ENCODE results near the gene PMEL.
A peak's percentile ranks its signal among the peaks of the same experiment; 100 is the strongest.
"Not testable (repeated sequence)": the region's sequence is repeated elsewhere in the genome, so short reads cannot be mapped to it uniquely, and the experiment has no call there.

The PMEL gene

DNA sequence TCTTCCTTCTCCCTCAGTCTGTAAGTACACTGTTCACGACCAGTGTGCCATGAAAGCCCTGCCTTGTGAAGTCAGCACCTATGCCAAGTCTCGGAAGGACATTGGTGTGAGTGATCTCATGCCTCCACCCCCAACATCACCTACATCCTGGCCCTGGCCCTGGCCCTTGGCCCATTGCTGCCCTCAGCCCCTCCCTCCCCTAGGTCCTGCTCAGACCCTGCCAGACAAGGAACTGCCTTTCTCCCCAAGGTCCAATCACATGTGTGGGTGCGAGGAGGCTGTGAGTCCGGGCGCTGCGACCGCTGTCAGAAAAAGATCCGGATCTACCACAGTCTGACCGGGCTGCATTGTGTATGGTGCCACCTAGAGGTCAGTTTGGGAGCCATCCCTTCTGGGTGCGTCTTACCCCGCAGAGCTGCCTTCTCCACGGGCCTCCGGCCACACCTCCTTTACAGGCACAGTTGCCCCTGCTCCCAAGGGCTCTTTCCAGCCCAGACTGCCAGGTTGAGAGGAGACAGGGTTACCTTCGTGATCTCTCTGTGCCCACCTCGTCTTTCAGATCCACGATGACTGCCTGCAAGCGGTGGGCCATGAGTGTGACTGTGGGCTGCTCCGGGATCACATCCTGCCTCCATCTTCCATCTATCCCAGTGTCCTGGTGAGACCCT lies 25.6 kb downstream of the PMEL start:
- DNase-seq: peak; percentile 44 to 82 (median 75)

DNA sequence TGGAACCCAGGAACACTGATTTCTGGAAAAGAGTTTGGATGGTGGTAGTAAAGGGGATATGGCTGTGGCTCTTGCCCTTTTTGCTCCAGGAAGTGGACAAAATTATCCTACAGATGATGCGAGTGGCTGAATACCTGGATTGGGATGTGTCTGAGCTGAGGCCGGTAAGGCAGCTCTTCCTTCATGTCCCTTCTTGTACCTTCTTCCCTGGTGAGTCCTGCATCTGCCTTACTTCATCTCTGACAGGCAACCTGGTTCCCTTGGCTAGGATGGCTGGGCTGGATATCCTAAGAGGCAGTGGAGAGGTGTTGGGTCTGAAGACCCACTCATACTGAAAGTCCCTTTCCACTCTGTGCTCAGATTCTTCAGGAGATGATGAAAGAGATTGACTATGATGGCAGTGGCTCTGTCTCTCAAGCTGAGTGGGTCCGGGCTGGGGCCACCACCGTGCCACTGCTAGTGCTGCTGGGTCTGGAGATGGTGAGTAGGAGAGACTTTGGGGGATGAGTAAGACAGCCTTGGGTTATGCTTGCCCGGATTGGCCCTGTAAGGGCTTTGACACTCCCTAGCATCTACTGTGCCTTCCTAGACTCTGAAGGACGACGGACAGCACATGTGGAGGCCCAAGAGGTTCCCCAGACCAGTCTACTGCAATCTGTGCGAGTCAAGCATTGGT lies 26.9 kb downstream of the PMEL start:
- DNase-seq: no peak

- no peak for DNase-seq
Measured at GRCh38 chr12:55937981-55938380, 27.9 kb downstream of the PMEL start.

- DNase-seq: peak in 2 of 5 experiments; percentile 9 to 41
Measured at GRCh38 chr12:55935738-55936151, 30.1 kb downstream of the PMEL start.

DNA sequence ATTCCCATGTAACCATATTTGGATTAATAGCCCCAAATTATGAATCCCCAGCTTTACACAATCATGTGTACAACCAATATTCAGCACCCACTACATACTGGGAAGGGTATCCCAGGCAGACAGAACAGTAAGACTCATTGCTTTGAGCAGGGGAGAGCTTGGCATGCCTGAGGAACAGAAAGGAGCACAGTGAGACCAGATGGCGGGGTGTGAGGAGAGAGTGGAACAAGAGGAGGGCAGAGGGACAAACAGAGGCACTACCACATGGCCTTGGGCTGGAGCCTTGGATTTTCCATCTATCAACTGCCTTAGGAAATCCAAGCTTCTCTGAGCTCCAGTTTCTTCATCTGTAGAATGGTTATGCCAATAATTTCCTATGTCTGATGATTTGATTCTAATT lies 31.1 kb downstream of the PMEL start:
- DNase-seq: no peak

DNA sequence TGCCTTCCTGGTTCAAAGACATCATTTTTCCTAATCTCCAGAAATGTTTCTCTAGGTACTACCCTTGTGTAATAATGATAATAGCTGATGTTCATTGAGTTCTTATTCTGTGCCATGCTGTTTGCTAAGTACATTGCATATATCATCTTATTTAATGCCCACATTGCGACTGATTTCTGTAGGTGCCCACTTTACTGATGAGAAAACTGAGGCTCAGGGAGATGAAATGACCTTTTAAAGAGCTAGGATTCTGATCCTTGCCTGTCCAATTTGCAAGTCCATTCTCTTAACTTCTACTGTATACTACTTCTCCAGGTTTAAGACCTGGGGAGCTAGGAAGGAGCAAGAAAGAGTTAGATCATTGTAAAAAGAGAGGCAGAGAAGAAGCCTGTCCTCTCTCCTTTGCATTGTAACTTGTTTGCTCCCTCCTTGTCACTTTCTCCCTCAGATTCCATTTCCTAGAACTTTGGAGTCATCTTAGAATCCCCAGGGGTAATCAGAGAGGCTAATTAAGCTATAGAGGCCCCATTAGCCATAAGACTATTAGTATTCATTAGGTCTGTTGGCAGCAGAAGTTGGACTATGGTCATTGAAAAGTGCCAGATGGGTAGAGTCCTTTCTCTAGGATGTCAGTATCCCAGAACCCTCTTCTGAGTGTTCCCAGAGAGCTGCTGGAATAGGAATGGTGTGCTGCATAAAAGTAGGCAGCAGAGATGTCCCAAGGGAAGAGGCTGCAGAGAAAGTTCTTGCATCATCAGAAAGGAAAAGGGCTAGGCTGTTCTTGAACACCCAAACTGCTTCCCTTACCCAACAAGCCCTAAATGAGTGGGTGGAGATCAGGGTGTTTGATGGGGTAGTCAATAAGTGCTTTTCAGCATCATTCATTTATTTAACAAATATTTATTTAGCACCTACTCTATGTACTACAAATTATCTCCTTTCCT lies 31.8 kb downstream of the PMEL start:
- no peak for DNase-seq

DNA sequence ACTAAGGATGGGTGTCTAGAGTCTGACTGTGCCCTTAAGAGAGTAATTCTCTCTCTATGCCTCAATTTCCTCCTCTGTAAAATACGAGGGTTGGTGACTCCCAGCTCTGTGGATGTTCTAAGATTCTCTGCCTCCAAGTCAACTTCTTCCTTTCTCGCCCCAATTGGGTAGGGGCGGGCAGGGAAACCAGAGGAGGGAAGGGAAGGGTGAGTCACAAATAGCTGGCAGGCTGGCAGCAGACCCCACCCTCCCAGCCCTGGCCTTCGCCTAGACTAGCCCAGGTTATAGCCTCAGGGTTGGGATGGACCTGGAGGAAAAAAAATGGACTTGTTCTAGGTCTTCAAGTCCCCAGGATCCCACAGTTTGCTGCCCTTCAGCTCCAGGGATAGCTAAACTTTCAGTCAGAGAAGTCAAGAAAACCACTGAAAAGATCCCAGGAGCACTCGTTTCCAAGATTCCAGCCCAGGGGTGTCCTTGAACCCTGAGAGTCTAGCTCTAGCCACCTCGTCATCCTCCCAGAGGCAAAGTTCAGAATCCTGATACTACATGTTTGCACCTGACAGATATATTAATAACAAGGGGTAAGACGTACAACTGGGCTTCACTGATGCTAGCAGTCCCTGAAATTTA lies 32.6 kb downstream of the PMEL start:
- DNase-seq: no peak

DNA sequence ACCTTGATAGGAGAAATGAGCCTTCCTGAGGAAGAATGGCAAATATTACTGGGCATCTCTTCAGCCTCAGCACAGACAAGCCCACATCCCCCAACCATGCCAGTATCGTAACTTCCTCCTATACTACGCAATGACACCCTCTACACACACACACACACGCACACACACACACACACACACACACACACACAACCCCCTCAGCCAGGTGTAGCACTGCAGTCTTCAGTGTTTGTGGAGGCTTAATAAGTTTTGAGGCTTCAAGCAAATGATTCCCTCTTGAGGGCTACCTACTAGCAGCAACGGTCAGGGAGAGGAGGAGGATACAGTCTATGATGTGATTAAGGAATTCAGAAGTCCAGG lies 33.3 kb downstream of the PMEL start:
- DNase-seq: peak in 3 of 5 experiments; percentile 34 to 93 (median 47)

DNA sequence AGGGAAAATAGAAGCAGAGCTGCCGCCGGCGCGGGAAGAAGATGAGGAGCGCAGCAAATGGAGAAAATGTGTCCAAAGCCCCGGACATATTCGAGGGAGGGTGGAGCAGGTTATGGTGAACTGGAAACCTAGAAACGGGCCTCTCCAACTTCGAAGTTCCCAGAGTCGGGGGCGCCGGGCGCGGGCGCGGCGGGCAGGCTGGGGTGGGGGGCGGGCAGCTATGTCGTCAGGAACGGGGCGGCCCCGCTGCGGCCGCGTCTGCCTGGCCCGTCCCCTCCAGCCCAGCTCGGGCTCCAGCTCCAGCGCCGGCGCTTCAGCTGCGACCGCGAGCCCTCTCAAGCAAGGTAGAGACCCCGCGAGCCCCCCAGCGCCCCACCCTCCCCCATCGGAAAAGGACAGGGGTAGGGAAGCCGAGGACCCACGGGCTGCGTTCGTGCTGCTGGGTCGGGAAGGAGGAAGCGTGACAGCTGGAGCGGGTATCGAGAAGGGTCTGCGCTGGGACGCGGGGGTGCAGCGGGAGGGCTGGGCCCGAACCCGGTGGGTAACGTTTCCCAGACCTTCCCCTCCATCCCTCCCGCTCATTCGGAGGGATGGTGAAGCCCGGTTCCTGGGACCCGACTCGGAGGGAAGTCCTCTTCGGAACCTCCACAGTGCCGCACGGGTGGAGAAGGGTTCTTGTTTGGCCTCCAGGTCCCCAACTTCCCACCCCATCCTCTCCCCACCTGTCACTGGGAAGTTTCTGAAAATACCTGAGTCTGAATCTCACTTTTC lies 33.9 kb downstream of the PMEL start:
- DNase-seq: peak in 3 of 5 experiments; percentile 12 to 62 (median 23)

DNA sequence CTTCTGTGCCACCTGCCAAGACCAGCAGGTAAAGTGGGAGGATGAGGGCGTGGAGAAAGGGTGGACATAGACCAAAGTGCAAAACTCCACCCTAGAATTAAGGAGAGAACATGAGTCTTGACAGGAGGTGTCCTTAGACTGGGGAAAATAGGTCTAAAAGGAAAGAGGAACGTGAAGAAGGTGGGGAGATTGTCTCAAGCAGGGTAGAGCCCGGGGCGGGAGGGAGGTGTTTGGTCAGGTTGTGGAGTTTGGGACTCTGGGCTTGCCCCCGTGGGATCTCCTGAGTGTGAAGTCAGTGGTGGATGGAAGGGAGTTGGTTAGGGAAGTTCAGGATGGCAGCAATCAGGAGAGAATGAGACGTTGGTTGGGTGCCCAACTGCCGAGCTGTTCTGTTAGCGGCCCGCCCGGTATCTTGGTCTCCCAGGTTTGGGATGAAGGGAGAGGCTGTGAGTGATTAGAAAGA lies 34.5 kb downstream of the PMEL start:
- no peak for DNase-seq

DNA sequence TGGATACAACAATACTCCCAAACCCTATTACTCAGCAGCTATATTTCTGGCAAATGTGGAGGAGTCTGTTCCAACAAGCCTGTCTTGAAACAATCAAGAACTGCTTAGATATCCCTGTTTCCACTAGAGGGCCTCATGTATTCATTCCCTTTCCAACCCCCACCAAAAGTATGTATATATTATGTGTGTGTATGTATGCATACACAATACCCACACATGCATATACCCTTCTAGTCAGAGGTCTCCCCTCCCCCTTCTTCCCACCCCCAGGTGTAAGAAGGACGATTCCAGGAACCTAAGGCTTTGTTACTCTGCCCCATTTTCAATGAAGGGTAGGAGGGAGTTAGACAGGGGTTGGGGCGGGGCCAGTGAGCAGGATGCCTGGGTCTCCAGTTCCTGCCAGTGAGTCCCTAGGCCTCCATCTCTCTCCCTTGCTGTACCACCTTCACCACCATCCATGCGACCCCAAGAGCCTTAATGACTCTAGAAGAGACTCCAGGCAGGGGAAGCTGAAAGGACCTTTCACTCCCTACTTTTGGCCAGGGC lies 35.0 kb downstream of the PMEL start, which contains the start of gene DGKA:
Gene DGKA (plus strand): TSS at position 392 of the 546 bp plus-strand sequence. CDS start 5,342 bp downstream, outside the sequence.
- peak in 4 of 5 experiments; percentile 46 to 89 (median 68) for DNase-seq

DNA sequence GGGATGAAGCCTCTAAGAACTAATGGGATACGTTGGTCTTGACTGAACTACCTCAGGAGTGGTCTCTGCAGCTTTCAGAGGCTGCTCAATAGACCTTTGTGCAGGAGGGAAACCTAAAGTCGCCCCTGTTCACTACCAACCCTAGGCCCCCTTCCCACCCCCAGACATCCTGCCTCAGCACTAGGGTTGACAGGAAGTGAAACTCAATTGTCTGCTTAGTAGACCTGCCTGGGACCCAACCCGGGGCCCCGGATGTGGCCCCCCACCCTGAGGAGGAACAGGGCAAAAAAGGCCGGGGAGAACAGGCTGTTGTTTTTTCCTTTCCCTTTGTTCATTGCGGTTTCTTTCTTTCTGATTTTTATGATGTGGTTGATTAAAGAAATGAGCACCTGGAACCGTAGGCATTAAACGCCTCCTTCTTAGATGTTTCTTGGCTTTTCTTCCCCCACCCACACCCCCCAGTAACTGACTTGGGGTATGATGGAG lies 36.5 kb downstream of the PMEL start:
- peak; percentile 62 to 97 (median 86) for DNase-seq

DNA sequence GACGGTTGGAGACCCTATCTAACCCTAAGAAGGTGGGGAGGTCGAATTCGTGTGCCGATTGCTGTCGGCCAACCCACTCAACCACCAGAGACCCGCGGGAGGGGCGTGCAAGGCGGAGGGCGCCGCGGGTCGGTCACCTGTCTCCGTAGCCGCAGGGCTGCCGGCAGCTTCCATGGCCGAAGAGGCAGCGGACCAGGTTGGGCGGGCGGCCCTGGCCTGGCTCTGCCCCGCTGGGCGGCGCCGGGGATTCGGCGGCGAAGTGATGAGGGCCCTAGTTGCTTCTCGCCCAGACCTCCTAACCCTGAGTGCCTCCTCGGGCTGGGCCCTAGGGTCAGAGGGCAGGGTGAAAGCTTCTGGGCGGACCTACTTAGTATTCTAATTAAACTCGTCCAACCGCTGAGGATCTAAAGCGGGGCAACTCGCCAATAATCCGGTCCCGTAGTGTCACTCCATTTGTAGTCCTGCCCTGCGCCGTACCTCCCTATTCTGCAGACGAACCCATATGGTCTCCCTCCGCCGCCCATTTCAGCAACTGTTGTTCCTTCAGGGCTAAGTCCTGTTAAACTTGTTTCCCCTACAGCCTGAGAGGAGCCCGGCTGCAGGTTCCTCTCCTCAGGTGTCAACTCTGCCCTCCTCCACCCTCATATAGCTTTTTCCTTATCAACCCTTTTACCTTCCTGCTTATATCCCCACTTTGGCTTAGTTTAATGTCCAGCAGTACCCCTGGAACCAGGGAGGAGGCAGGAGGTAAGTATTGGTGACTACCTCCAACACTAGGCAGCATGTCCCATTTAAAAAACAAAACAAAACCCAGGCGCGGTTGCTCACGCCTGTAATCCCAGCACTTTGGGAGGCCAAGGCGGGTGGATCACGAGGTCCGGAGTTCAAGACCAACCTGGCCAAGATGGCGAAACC lies 38.0 kb downstream of the PMEL start, which contains the start of gene PYM1:
Gene PYM1 (minus strand): TSS at position 307 of the 915 bp plus-strand sequence. CDS start 133 bp downstream, at position 174.
- DNase-seq: peak; percentile 26 to 94 (median 48)

GRCh38 chr12:55926738-55927587 lies 38.9 kb downstream of the PMEL start:
- DNase-seq: peak; percentile 76 to 98 (median 83)

- peak in 1 of 5 experiments; percentile 42 for DNase-seq
Measured at GRCh38 chr12:55925870-55926737, 39.7 kb downstream of the PMEL start.

DNA sequence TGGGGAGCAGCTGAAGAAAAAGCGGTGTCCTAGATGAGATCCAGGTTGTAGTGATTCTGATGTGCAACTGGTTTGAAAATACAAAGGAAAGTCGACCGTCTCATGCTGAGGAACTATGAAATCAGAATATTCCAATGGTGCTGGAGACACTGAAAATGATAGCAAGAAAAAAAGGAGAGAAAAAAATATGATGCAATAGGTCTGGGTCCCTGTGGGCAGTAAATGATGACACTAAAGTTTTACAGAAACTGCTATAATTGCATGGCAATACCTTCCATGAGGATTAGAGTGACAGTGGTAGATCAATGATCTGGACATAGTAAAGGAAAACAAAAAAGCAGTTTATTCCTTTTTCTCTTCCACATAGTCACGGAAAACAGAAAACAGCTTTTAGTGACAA lies 40.5 kb downstream of the PMEL start:
- no peak for DNase-seq

DNA sequence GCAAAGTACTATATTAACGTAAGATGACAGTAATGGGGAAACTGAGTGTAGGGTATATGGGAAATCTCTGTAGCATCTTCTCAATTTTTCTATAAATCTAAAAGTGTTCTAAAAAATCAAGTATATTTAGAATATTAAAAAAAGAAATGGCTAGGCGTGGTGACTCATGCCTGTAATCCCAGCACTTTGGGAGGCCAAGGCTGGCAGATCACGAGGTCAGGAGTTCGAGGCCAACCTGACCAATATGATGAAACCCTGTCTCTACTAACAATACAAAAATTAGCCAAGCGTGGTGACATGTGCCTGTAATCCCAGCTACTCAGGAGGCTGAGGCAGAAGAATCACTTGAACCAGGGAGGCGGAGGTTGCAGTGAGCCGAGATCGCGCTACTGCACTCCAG lies 42.2 kb downstream of the PMEL start:
- not testable (repeated sequence) for DNase-seq

DNA sequence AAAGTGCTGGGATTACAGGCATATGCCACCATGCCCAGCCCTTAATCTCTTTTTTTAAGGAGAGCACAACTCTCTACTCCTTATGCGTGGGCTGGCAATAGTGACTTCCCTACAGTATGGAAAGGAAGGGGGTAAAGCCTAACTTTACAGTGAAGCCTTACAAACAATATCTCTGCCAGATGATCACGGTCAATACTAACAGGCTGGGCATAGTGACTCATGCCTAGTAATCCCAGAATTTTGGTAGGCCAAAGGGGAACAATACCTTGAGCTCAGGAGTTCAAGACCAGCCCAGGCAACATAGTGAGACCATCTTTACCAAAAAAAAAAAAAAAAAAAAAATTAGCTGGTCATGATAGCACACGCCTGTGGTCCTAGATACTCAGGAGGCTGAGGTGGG lies 43.7 kb downstream of the PMEL start:
- no peak for DNase-seq

Measured in T-helper 2 cell (primary cell).